ENCODE measurements around the gene TGM3.

DNA sequence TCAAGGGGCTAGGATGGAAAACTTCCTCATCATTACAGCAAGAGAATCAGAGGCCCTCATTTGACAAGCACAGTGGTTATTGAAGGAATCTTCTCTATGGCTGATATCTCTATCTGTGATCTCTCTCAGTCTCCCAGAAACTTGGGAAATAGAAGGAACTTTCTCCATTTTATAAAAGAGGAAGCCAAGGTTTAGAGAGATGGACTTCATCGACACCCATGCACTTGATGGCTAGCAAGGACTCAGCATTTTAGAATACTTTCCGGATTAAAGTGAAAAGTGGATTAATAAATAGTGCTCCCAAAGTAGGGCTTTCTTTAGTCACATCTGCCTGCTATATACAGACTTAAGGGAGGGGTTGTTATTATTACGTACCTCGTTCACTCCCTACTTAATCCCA lies 34.2 kb upstream of the TGM3 start:
- TF ChIP-seq SIN3A (IDR thresholded peaks at IDR 0.05; ENCODE audit: low read depth) (no peak), POLR2A (IDR thresholded peaks at IDR 0.05; ENCODE audit: borderline replicate concordance, extremely low read depth, insufficient read depth, insufficient read length) (no peak)
- TF ChIP-seq, protein P1, sequence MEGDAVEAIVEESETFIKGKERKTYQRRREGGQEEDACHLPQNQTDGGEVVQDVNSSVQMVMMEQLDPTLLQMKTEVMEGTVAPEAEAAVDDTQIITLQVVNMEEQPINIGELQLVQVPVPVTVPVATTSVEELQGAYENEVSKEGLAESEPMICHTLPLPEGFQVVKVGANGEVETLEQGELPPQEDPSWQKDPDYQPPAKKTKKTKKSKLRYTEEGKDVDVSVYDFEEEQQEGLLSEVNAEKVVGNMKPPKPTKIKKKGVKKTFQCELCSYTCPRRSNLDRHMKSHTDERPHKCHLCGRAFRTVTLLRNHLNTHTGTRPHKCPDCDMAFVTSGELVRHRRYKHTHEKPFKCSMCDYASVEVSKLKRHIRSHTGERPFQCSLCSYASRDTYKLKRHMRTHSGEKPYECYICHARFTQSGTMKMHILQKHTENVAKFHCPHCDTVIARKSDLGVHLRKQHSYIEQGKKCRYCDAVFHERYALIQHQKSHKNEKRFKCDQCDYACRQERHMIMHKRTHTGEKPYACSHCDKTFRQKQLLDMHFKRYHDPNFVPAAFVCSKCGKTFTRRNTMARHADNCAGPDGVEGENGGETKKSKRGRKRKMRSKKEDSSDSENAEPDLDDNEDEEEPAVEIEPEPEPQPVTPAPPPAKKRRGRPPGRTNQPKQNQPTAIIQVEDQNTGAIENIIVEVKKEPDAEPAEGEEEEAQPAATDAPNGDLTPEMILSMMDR (IDR thresholded peaks at IDR 0.05 in 2 of 3, conservative IDR thresholded peaks at IDR 0.05 in 1 of 3; ENCODE audit: borderline replicate concordance in 1 of 3, insufficient read depth in 1 of 3, low read depth in 2 of 3, low read length in 2 of 3): no peak
- TF ChIP-seq, protein P2, sequence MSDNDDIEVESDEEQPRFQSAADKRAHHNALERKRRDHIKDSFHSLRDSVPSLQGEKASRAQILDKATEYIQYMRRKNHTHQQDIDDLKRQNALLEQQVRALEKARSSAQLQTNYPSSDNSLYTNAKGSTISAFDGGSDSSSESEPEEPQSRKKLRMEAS (IDR thresholded peaks at IDR 0.05): no peak

Measured in HCT116 (cell line).